Liver (tissue), 9 donors: ENCODE data around the gene PLXNB2. TPM values are rescaled to one million over a fixed set of nuclear protein-coding genes. Genes with fewer than 3 reads are reported as not detected.

Experiments
- DNase-seq: peaks from one replicate; pipeline ENCODE4 v3.0.0-alpha.2; 2017; ENCODE audit warnings: low spot score
- H3K27ac ChIP-seq, 2 donors: one replicate each; pipeline ENCODE4 v1.7.0; 2013; ENCODE audit warnings: inconsistent platforms in 2 of 2, low read length in 2 of 2, control low read depth in 1 of 2, low read depth in 1 of 2, mild to moderate bottlenecking in 1 of 2
- H3K27me3 ChIP-seq, 4 donors: one replicate each; pipeline versions ENCODE4 v1.6.1 to v1.7.0; 2013; ENCODE audit warnings: low read length in 3 of 4, inconsistent platforms in 1 of 4, mild to moderate bottlenecking in 1 of 4, moderate library complexity in 1 of 4; ENCODE audit not compliant: control insufficient read depth in 4 of 4, insufficient read depth in 4 of 4
- H3K36me3 ChIP-seq, 4 donors: one replicate each; pipeline versions ENCODE4 v1.6.1 to v1.7.0; 2013; ENCODE audit warnings: low read length in 3 of 4, mild to moderate bottlenecking in 3 of 4, low read depth in 1 of 4, moderate library complexity in 1 of 4; ENCODE audit not compliant: control insufficient read depth in 4 of 4, insufficient read depth in 3 of 4
- H3K4me1 ChIP-seq, 4 donors: one replicate each; pipeline versions ENCODE4 v1.6.1 to v1.7.0; 2013; ENCODE audit warnings: low read length in 3 of 4, mild to moderate bottlenecking in 3 of 4, moderate library complexity in 1 of 4; ENCODE audit not compliant: control insufficient read depth in 4 of 4, insufficient read depth in 4 of 4
- H3K4me3 ChIP-seq, 3 donors: one replicate each; pipeline versions ENCODE4 v1.6.1 to v1.7.0; 2013; ENCODE audit warnings: low read length in 3 of 3, control low read depth in 1 of 3, low read depth in 1 of 3, mild to moderate bottlenecking in 1 of 3
- H3K9ac ChIP-seq, 2 donors: one replicate each; pipeline ENCODE4 v1.7.0; 2013; ENCODE audit warnings: low read length in 2 of 2, mild to moderate bottlenecking in 2 of 2, moderate library complexity in 2 of 2, control low read depth in 1 of 2, low read depth in 1 of 2
- H3K9me3 ChIP-seq, 4 donors: one replicate each; pipeline versions ENCODE4 v1.6.1 to v1.7.0; 2013; ENCODE audit warnings: low read length in 3 of 4; ENCODE audit not compliant: control insufficient read depth in 4 of 4
- CTCF ChIP-seq: fragments of 150-350 bp; IDR thresholded peaks from 2 replicates; pipeline ENCODE4 v1.5.1; 2017; ENCODE audit warnings: improper control_type of control experiment, low read depth, low read length; ENCODE audit not compliant: missing input control
- EGR1 ChIP-seq, 2 donors: IDR thresholded peaks; 2 replicates each; pipeline ENCODE4 v1.6.1; 2016 to 2018; ENCODE audit warnings: antibody characterized with exemption in 2 of 2, low read depth in 2 of 2
- FOXA1 ChIP-seq: IDR thresholded peaks from 2 replicates; pipeline ENCODE4 v1.6.1; 2016; ENCODE audit warnings: antibody characterized with exemption
- FOXA2 ChIP-seq: IDR thresholded peaks from 2 replicates; pipeline ENCODE4 v1.6.1; 2016; ENCODE audit warnings: antibody characterized with exemption
- GABPA ChIP-seq, 2 donors: IDR thresholded peaks in 1 of 2; conservative IDR thresholded peaks in 1 of 2; 2 replicates each; pipeline ENCODE4 v1.6.1; 2016; ENCODE audit warnings: antibody characterized with exemption in 2 of 2, mild to moderate bottlenecking in 1 of 2, moderate library complexity in 1 of 2
- HNF4G ChIP-seq: IDR thresholded peaks from 2 replicates; pipeline ENCODE4 v1.6.1; 2016; ENCODE audit warnings: antibody characterized with exemption
- JUND ChIP-seq, 2 donors: IDR thresholded peaks; 2 replicates each; pipeline ENCODE4 v1.6.1; 2016; ENCODE audit warnings: antibody characterized with exemption in 2 of 2
- MAX ChIP-seq: IDR thresholded peaks from 2 replicates; pipeline ENCODE4 v1.6.1; 2016; ENCODE audit warnings: antibody characterized with exemption
- NR2F2 ChIP-seq: IDR thresholded peaks from 2 replicates; pipeline ENCODE4 v1.6.1; 2016; ENCODE audit warnings: antibody characterized with exemption
- REST ChIP-seq: IDR thresholded peaks from 2 replicates; pipeline ENCODE4 v1.6.1; 2016; ENCODE audit warnings: antibody characterized with exemption, mild to moderate bottlenecking
- RXRA ChIP-seq, 2 donors: IDR thresholded peaks; 2 replicates each; pipeline ENCODE4 v1.6.1; 2017 to 2018; ENCODE audit warnings: antibody characterized with exemption in 2 of 2, mild to moderate bottlenecking in 1 of 2
- TAF1 ChIP-seq: conservative IDR thresholded peaks from 2 replicates; pipeline ENCODE4 v1.6.1; 2016; ENCODE audit warnings: antibody characterized with exemption, mild to moderate bottlenecking
- YY1 ChIP-seq: IDR thresholded peaks from 2 replicates; pipeline ENCODE4 v1.6.1; 2016; ENCODE audit warnings: antibody characterized with exemption, mild to moderate bottlenecking
- ZBTB33 ChIP-seq: IDR thresholded peaks from 2 replicates; pipeline ENCODE4 v1.6.1; 2016; ENCODE audit warnings: antibody characterized with exemption
- WGBS: extraction: QIAGEN DNeasy Blood & Tissue Kit; methylation state at CpG from one replicate; pipeline ENCODE4 v1.1.7; 2013; 5-methylcytosine and 5-hydroxymethylcytosine counted together
- polyA plus RNA-seq, 2 donors: library from polyadenylated mRNA; stranded (reverse) in 1 of 2; unstranded in 1 of 2; fragments of 200-250 nt in 1 of 2; fragments of >200 nt in 1 of 2; fragmentation: Nextera tagmentation in 1 of 2; extraction: Ambion mirVana in 1 of 2; gene quantifications; one replicate each; pipeline versions ENCODE4 v1.2.1 to v1.2.3, GENCODE V29; 2013 to 2015
- total RNA-seq, 2 donors: library from RNA; depleted of rRNA; stranded (reverse); fragments of >200 nt; gene quantifications; one replicate each; pipeline ENCODE4 v1.2.3, GENCODE V29; 2014
- donor health status: healthy.
- donor health status: healthy.
- donor health status: healthy.
- donor health status: healthy.
- donor health status: healthy.

PLXNB2 gene
- total and polyA plus RNA-seq, 4 donors = 28.8 to 95.7 (median 73.9) TPM

GRCh38 chr22:50247748-50248147, 59.7 kb downstream of the PLXNB2 start:
- H3K4me1 ChIP-seq = peaks cover 11 to 70% (median 49%) of the 10 kb centered on the region in 4 donors
- no peak for DNase-seq
- WGBS = 60% methylated on average over 16 of the region's 16 CpGs
- H3K9ac ChIP-seq = no peak overlapping the region
- no peak overlapping the region for H3K4me3 ChIP-seq
- no peaks in the 10 kb centered on the region for H3K27me3 ChIP-seq
- H3K36me3 ChIP-seq = peaks cover 0 to 4% (median 2%) of the 10 kb centered on the region in 4 donors
- no peak overlapping the region for H3K27ac ChIP-seq
- TF ChIP-seq TAF1 = no peak
- no peak for TF ChIP-seq EGR1 (IDR thresholded peaks at IDR 0.05; ENCODE audit: low read depth in 2 of 2)
- TF ChIP-seq RXRA (IDR thresholded peaks at IDR 0.05) = no peak
- TF ChIP-seq FOXA1 = no peak
- no peak for TF ChIP-seq GABPA (IDR thresholded peaks at IDR 0.05 in 1 of 2, conservative IDR thresholded peaks at IDR 0.05 in 1 of 2)
- no peak for TF ChIP-seq ZBTB33
- TF ChIP-seq JUND (IDR thresholded peaks at IDR 0.05) = no peak
- TF ChIP-seq YY1 = no peak
- TF ChIP-seq NR2F2 = no peak
- TF ChIP-seq HNF4G = no peak
- TF ChIP-seq FOXA2 = no peak
- no peak for TF ChIP-seq CTCF
- no peak for TF ChIP-seq MAX
- TF ChIP-seq REST = no peak
- H3K9me3 ChIP-seq = no peaks in the 10 kb centered on the region

- no peak overlapping the region for H3K4me3 ChIP-seq
Observed at GRCh38 chr22:50246242-50247175, 60.9 kb downstream of the PLXNB2 start.

More at GRCh38 chr22:50246242-50247175, 60.9 kb downstream of the PLXNB2 start:
- WGBS = 84% methylated on average over 20 of the region's 20 CpGs
- DNase-seq = no peak
- H3K9ac ChIP-seq = no peak overlapping the region
- H3K27ac ChIP-seq = no peak overlapping the region
- no peak for TF ChIP-seq NR2F2
- peak; percentile 17 for TF ChIP-seq CTCF
- no peaks in the 10 kb centered on the region for H3K9me3 ChIP-seq
- H3K36me3 ChIP-seq = peaks cover 0 to 4% (median 2%) of the 10 kb centered on the region in 4 donors
- H3K27me3 ChIP-seq = no peaks in the 10 kb centered on the region
- H3K4me1 ChIP-seq = peaks cover 11 to 72% (median 57%) of the 10 kb centered on the region in 4 donors
